A549 (cell line): Measurements from ENCODE around the gene ACAA1.

Experiments
- EP300 ChIP-seq, 2 experiments: fragments of >200 bp; sonication (Bioruptor Twin); formaldehyde crosslinking; IDR thresholded peaks; 2 replicates in 1 of 2; 3 replicates in 1 of 2; pipeline ENCODE4 v1.6.1; 2016 to 2017
- HOXB5 ChIP-seq: fragments of 250-450 bp; sonication (Bioruptor Pico); IDR thresholded peaks from 2 replicates; pipeline ENCODE4 v1.5.0; 2020; ENCODE audit warnings: mild to moderate bottlenecking, moderate library complexity
- JUNB ChIP-seq: fragments of >200 bp; sonication (Bioruptor Twin); formaldehyde crosslinking; IDR thresholded peaks from 2 replicates; pipeline ENCODE4 v1.6.1; 2016
- POLR2A ChIP-seq: IDR thresholded peaks from 2 replicates; pipeline ENCODE4 v1.6.1; 2012; ENCODE audit warnings: mild to moderate bottlenecking, low read length
- RAD21 ChIP-seq, 2 experiments: fragments of >200 bp in 1 of 2; sonication (Bioruptor Twin) in 1 of 2; formaldehyde crosslinking in 1 of 2; IDR thresholded peaks in 1 of 2; conservative IDR thresholded peaks in 1 of 2; 2 replicates in 1 of 2; 3 replicates in 1 of 2; pipeline ENCODE4 v1.6.1; 2012 to 2018; ENCODE audit warnings: inconsistent platforms in 1 of 2
- RFX5 ChIP-seq: fragments of 450-650 bp; IDR thresholded peaks from 2 replicates; pipeline ENCODE4 v1.7.1; 2014; ENCODE audit warnings: antibody characterized with exemption, mild to moderate bottlenecking, moderate library complexity
- SMC3 ChIP-seq: fragments of >200 bp; sonication (Bioruptor Twin); formaldehyde crosslinking; IDR thresholded peaks from 3 replicates; pipeline ENCODE4 v1.6.1; 2018; ENCODE audit warnings: inconsistent platforms
- TF ChIP-seq, protein P1 (sequence below): fragments of >200 bp; sonication (Bioruptor Twin); formaldehyde crosslinking; IDR thresholded peaks from 3 replicates; pipeline ENCODE4 v1.5.1; 2016

DNA sequence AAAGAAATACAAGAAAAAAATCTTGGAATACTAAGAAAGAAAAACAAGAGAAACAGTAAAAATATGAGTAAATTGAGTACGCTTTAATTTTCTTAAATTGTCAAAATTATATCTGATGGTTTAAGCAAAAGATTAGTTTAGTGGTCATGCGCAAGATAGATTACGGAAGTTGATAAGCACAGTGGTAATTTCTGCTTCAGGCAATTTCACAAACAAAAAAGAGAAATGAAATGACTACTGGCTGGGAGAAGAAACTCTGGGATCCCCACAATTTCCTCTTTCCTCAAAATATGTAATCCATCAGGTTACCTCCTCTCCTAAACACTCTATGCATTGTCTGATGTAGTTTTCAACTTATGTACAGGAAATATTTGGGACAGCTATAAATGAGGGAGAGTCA is 10.5 kb upstream of the ACAA1 start:
- TF ChIP-seq POLR2A (no peak), HOXB5 (CRISPR knock-in tag) (no peak), SMC3 (no peak), EP300 (IDR thresholded peaks at IDR 0.05) (no peak), RFX5 (no peak), RAD21 (conservative IDR thresholded peaks at IDR 0.05 in 1 of 2, IDR thresholded peaks at IDR 0.05 in 1 of 2) (no peak), JUNB (no peak)
- TF ChIP-seq, protein P1, sequence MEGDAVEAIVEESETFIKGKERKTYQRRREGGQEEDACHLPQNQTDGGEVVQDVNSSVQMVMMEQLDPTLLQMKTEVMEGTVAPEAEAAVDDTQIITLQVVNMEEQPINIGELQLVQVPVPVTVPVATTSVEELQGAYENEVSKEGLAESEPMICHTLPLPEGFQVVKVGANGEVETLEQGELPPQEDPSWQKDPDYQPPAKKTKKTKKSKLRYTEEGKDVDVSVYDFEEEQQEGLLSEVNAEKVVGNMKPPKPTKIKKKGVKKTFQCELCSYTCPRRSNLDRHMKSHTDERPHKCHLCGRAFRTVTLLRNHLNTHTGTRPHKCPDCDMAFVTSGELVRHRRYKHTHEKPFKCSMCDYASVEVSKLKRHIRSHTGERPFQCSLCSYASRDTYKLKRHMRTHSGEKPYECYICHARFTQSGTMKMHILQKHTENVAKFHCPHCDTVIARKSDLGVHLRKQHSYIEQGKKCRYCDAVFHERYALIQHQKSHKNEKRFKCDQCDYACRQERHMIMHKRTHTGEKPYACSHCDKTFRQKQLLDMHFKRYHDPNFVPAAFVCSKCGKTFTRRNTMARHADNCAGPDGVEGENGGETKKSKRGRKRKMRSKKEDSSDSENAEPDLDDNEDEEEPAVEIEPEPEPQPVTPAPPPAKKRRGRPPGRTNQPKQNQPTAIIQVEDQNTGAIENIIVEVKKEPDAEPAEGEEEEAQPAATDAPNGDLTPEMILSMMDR: no peak
